Chondrocyte (in vitro differentiated cells): Measurements from ENCODE around the gene MYH1. TPM values are rescaled to one million over a fixed set of nuclear protein-coding genes. Genes with fewer than 3 reads are reported as not detected.

Experiments used
- DNase-seq: peaks from one replicate; pipeline ENCODE4 v3.0.0; 2021; ENCODE audit warnings: mixed read lengths, low spot score
- H3K27ac Mint-ChIP-seq: one replicate; pipeline ENCODE4 v1.8.0; 2021; ENCODE audit warnings: mild to moderate bottlenecking, moderate library complexity, mixed read lengths; ENCODE audit not compliant: unreplicated experiment
- H3K27me3 Mint-ChIP-seq: 2 replicates; pipeline ENCODE4 v1.8.0; 2021; ENCODE audit warnings: low read depth, mixed read lengths
- H3K36me3 Mint-ChIP-seq: 2 replicates; pipeline ENCODE4 v1.8.0; 2021; ENCODE audit warnings: low read depth, mixed read lengths
- H3K4me1 Mint-ChIP-seq: 2 replicates; pipeline ENCODE4 v1.8.0; 2021; ENCODE audit warnings: low read depth, mild to moderate bottlenecking, mixed read lengths
- H3K4me3 Mint-ChIP-seq: one replicate; pipeline ENCODE4 v1.8.0; 2021; ENCODE audit warnings: mild to moderate bottlenecking, moderate library complexity, mixed read lengths; ENCODE audit not compliant: unreplicated experiment
- H3K9me3 Mint-ChIP-seq: 2 replicates; pipeline ENCODE4 v1.8.0; 2021; ENCODE audit warnings: low read depth, mixed read lengths
- total RNA-seq: library from RNA; stranded (reverse); gene quantifications from 3 replicates; pipeline ENCODE4 v1.2.1, GENCODE V29; 2021
- TF ChIP-seq, protein P1 (sequence below): fragments of 200-600 bp; sonication (generic); IDR thresholded peaks from 2 replicates; pipeline ENCODE4 v1.5.0; 2021; ENCODE audit warnings: antibody characterized with exemption, mild to moderate bottlenecking, moderate library complexity

MYH1 gene
- total RNA-seq, 1 donor from 2014 or later, result not detected

GRCh38 chr17:10463402-10463801 is 54.9 kb downstream of the MYH1 start:
- no peak for DNase-seq
- Mint-ChIP-seq H3K27ac (no peak overlapping the region), H3K27me3 (peaks cover 10% of the 10 kb centered on the region), H3K9me3 (peaks cover 8% of the 10 kb centered on the region), H3K4me3 (no peak overlapping the region), H3K4me1 (no peaks in the 10 kb centered on the region), H3K36me3 (no peaks in the 10 kb centered on the region)
- TF ChIP-seq, protein P1, sequence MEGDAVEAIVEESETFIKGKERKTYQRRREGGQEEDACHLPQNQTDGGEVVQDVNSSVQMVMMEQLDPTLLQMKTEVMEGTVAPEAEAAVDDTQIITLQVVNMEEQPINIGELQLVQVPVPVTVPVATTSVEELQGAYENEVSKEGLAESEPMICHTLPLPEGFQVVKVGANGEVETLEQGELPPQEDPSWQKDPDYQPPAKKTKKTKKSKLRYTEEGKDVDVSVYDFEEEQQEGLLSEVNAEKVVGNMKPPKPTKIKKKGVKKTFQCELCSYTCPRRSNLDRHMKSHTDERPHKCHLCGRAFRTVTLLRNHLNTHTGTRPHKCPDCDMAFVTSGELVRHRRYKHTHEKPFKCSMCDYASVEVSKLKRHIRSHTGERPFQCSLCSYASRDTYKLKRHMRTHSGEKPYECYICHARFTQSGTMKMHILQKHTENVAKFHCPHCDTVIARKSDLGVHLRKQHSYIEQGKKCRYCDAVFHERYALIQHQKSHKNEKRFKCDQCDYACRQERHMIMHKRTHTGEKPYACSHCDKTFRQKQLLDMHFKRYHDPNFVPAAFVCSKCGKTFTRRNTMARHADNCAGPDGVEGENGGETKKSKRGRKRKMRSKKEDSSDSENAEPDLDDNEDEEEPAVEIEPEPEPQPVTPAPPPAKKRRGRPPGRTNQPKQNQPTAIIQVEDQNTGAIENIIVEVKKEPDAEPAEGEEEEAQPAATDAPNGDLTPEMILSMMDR, result no peak

DNA sequence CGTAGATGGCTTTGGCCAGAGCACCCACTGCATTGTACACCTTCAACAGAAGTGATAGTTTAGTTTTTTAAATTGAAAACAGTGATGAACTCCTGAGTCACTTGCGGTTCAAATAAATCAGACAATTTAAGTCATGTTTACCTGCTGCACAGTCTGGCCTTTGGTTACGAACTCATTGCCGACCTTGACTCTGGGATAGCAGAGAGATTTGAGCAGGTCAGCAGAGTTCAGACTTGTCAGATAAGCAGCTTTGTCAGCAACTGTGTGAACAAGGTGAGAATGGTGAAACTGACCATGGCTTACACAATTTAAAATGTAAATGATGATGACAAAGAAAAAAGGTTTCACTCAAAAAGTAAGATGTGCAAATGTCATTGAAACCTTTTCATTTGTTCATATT is 58.3 kb downstream of the MYH1 start:
- Mint-ChIP-seq H3K27ac (no peak overlapping the region), H3K4me1 (no peaks in the 10 kb centered on the region), H3K27me3 (peaks cover 11% of the 10 kb centered on the region), H3K36me3 (no peaks in the 10 kb centered on the region), H3K4me3 (no peak overlapping the region), H3K9me3 (peaks cover 8% of the 10 kb centered on the region)
- no peak for DNase-seq
- TF ChIP-seq, protein P1, result no peak

- peaks cover 11% of the 10 kb centered on the region for H3K27me3 Mint-ChIP-seq
- no peak overlapping the region for H3K4me3 Mint-ChIP-seq
- H3K36me3 Mint-ChIP-seq, result no peaks in the 10 kb centered on the region
- H3K27ac Mint-ChIP-seq, result no peak overlapping the region
- no peaks in the 10 kb centered on the region for H3K9me3 Mint-ChIP-seq
- no peak for DNase-seq
- H3K4me1 Mint-ChIP-seq, result no peaks in the 10 kb centered on the region
- TF ChIP-seq, protein P1, result no peak
Observed at GRCh38 chr17:10458701-10459100, 59.6 kb downstream of the MYH1 start.

GRCh38 chr17:10457952-10458351 is 60.4 kb downstream of the MYH1 start:
- TF ChIP-seq, protein P1, result no peak
- no peaks in the 10 kb centered on the region for H3K4me1 Mint-ChIP-seq
- no peaks in the 10 kb centered on the region for H3K36me3 Mint-ChIP-seq
- H3K27ac Mint-ChIP-seq, result no peak overlapping the region
- no peak for DNase-seq
- no peaks in the 10 kb centered on the region for H3K9me3 Mint-ChIP-seq
- no peak overlapping the region for H3K4me3 Mint-ChIP-seq
- H3K27me3 Mint-ChIP-seq, result peaks cover 11% of the 10 kb centered on the region

DNA sequence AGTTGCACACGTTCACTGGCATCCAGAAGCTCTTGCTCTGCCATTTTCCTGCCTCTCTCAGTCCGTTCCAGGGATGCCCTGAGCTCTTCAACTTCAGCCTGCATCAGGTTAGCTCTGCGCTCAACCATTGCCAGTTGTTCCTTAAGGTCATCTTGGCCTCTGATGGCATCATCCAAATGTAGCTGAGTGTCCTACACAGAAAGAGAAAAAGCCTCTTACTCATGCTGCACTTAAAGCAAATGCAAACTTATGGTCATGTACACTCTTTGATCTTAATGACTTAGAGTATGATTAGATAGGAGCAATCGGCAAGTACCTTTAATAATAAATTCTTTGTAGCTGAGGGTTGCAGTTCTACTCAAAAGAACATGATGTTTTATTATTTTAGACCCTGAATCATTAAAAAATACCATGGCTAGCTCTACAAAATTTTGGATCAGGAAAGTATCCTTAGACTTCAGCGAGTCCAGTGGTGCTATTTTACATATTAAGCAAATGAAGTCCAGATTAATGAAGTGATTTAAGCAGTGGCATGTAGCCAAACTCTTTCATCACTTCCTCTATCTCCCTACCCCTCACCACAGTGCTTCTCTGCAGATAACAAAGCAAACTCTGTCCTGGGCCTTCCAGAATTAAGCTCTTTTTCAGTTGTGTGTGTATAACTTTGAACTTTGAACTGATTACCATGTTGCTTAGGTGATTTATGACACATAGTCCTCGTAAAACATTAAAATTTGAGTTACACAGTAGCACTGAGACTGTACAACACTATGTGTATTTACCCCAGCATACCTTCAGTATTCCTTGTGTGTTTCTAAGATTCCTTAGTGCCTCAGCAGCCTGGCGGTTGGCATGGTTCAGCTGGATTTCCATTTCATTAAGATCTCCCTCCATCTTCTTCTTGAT is 71.1 kb downstream of the MYH1 start:
- Mint-ChIP-seq H3K27ac (no peak overlapping the region), H3K9me3 (peaks cover 3% of the 10 kb centered on the region)

More for the DNA sequence above, 71.1 kb downstream of the MYH1 start:
- Mint-ChIP-seq H3K36me3 (no peaks in the 10 kb centered on the region), H3K4me1 (no peaks in the 10 kb centered on the region), H3K27me3 (peaks cover 14% of the 10 kb centered on the region), H3K4me3 (no peak overlapping the region)
- TF ChIP-seq, protein P1, result no peak
- no peak for DNase-seq

Other genes with a start within 250 kb of the MYH1 start
- gene MYH13, start 145.5 kb downstream of the MYH1 start, total RNA-seq, result not detected in 3 replicates
- gene MYH8, start 96.6 kb downstream of the MYH1 start, total RNA-seq, result not detected in 3 replicates
- not detected in 3 replicates for gene MYH4, start 49.0 kb downstream of the MYH1 start, total RNA-seq
- not detected in 3 replicates for gene MYH2, start 31.1 kb upstream of the MYH1 start, total RNA-seq
- 3.0 to 3.5 TPM (median 3.2 TPM) in 3 replicates for gene MYH3, start 138.8 kb upstream of the MYH1 start, total RNA-seq
- 29.2 to 31.2 TPM (median 30.2 TPM) in 3 replicates for gene SCO1, start 179.0 kb upstream of the MYH1 start, total RNA-seq
- gene ADPRM, start 179.1 kb upstream of the MYH1 start, total RNA-seq, result 8.2 to 14.5 TPM (median 13.4 TPM) in 3 replicates
- 4.4 to 7.9 TPM (median 7.6 TPM) in 3 replicates for gene TMEM220, start 211.5 kb upstream of the MYH1 start, total RNA-seq